ENCODE measurements around the gene MDP1.

DNA sequence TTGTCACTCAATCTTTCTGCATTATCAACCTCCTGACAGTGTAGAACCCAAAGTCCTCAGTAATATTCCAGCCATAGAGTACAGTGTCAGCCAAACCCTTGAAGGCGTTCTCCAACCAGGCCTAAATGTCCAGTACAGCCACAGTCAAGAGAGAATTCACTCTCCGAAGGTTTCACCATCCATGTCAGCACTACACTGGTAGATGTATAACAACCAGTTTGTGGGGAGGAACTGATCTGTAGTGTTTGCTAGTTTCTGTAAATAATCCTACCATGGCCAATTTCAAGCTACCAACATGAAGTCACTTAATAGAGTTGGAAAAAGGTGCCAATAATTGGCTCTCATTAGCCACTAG lies 456 bp upstream of the MDP1 start:
- no peak for TF ChIP-seq POLR2A (IDR thresholded peaks at IDR 0.05)
- no peak for TF ChIP-seq POLR2AphosphoS5 (IDR thresholded peaks at IDR 0.05)
- TF ChIP-seq, protein P1, sequence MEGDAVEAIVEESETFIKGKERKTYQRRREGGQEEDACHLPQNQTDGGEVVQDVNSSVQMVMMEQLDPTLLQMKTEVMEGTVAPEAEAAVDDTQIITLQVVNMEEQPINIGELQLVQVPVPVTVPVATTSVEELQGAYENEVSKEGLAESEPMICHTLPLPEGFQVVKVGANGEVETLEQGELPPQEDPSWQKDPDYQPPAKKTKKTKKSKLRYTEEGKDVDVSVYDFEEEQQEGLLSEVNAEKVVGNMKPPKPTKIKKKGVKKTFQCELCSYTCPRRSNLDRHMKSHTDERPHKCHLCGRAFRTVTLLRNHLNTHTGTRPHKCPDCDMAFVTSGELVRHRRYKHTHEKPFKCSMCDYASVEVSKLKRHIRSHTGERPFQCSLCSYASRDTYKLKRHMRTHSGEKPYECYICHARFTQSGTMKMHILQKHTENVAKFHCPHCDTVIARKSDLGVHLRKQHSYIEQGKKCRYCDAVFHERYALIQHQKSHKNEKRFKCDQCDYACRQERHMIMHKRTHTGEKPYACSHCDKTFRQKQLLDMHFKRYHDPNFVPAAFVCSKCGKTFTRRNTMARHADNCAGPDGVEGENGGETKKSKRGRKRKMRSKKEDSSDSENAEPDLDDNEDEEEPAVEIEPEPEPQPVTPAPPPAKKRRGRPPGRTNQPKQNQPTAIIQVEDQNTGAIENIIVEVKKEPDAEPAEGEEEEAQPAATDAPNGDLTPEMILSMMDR (IDR thresholded peaks at IDR 0.05): no peak

Data from prostate gland (tissue), 2 donors.